HL-60 (cell line): Measurements from ENCODE around the gene MLLT3.

Experiments used
- DNase-seq, 2 experiments: peaks; one replicate each; pipeline ENCODE4 v3.0.0-alpha.2; 2010 to 2020; ENCODE audit warnings: low read depth in 1 of 2, low spot score in 1 of 2
- H3K27ac ChIP-seq: fragments of 250-450 bp; sonication (Bioruptor Pico); replicated peaks from 2 replicates; pipeline ENCODE4 v1.5.1; 2020; ENCODE audit warnings: mild to moderate bottlenecking, moderate library complexity
- H3K27me3 ChIP-seq: fragments of 250-450 bp; sonication (Bioruptor Pico); 2 replicates; pipeline ENCODE4 v1.5.1; 2021; ENCODE audit warnings: mild to moderate bottlenecking, moderate library complexity; ENCODE audit not compliant: insufficient read depth, poor library complexity, severe bottlenecking
- H3K4me3 ChIP-seq: replicated peaks from 2 replicates; pipeline ENCODE4 v1.5.1; 2011; ENCODE audit warnings: mild to moderate bottlenecking, control low read depth, low read length; ENCODE audit not compliant: insufficient read depth
- CTCF ChIP-seq: IDR thresholded peaks from one replicate; pipeline ENCODE4 v1.5.1; 2011; ENCODE audit warnings: low read length, control low read depth, inconsistent platforms; ENCODE audit not compliant: insufficient read depth
- GABPA ChIP-seq: IDR thresholded peaks from 2 replicates; pipeline ENCODE4 v1.6.1; 2012; ENCODE audit warnings: low read depth
- POLR2AphosphoS5 ChIP-seq: IDR thresholded peaks from 2 replicates; pipeline ENCODE4 v1.6.1; 2012; ENCODE audit warnings: low read depth
- REST ChIP-seq: IDR thresholded peaks from 2 replicates; pipeline ENCODE4 v1.6.1; 2012; ENCODE audit warnings: low read depth; ENCODE audit not compliant: insufficient replicate concordance
- SPI1 ChIP-seq: IDR thresholded peaks from 2 replicates; pipeline ENCODE4 v1.6.1; 2012; ENCODE audit warnings: low read depth, mild to moderate bottlenecking, borderline replicate concordance

MLLT3 gene

GRCh38 chr9:20361656-20362570, 260.4 kb downstream of the MLLT3 start:
- Histone ChIP-seq H3K27ac (no peak overlapping the region), H3K4me3 (no peak overlapping the region), H3K27me3 (no peaks in the 10 kb centered on the region)
- no peak for TF ChIP-seq SPI1
- no peak for DNase-seq

GRCh38 chr9:20361229-20361628, 261.1 kb downstream of the MLLT3 start:
- no peak overlapping the region for H3K27ac ChIP-seq
- H3K4me3 ChIP-seq, result no peak overlapping the region
- no peaks in the 10 kb centered on the region for H3K27me3 ChIP-seq
- TF ChIP-seq GABPA, result no peak
- no peak for TF ChIP-seq CTCF
- TF ChIP-seq REST, result no peak
- TF ChIP-seq SPI1, result no peak
- no peak for TF ChIP-seq POLR2AphosphoS5
- DNase-seq, result no peak

DNA sequence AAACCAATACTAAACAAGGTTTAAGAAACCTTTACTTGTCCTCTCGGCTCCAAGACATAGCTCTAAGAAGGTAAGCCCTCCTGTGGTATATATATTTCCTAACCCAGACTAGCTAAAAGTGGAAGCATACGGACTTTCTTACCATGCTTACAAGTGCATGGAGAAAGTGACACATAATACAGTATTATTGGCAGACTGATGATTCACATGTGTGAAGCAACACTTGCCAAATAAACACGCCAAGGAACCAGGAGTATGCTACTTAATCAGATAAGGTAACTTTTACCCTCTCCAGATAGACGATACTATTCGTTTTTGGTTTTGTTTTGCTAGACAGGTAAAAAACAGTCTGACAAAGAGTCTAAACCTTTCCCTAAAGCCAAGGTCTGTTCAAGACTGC, 264.1 kb downstream of the MLLT3 start:
- H3K27ac ChIP-seq, result no peak overlapping the region
- TF ChIP-seq POLR2AphosphoS5, result no peak
- TF ChIP-seq CTCF, result no peak
- TF ChIP-seq SPI1, result no peak
- no peak for TF ChIP-seq REST
- no peak for TF ChIP-seq GABPA
- DNase-seq, result no peak
- no peak overlapping the region for H3K4me3 ChIP-seq
- no peaks in the 10 kb centered on the region for H3K27me3 ChIP-seq

- TF ChIP-seq SPI1 (no peak), REST (no peak), CTCF (no peak), GABPA (no peak), POLR2AphosphoS5 (no peak)
- H3K27ac ChIP-seq, result no peak overlapping the region
- DNase-seq, result no peak
- no peak overlapping the region for H3K4me3 ChIP-seq
- no peaks in the 10 kb centered on the region for H3K27me3 ChIP-seq
Measured at GRCh38 chr9:20357037-20357432, 265.3 kb downstream of the MLLT3 start.
